GM19025 (cell line): Measurements from ENCODE around the gene SLC6A3.

Experiments
- ATAC-seq: cut with Tn5 transposase; IDR thresholded peaks from one replicate; pipeline ENCODE4 v1.9.1; 2021; ENCODE audit warnings: mild to moderate bottlenecking, low read depth, moderate library complexity; ENCODE audit not compliant: unreplicated experiment

The SLC6A3 gene

GRCh38 chr5:1357946-1358725 is 87.1 kb downstream of the SLC6A3 start:
- ATAC-seq: no peak

- no peak for ATAC-seq
These were observed 88.1 kb downstream of the SLC6A3 start for GRCh38 chr5:1356873-1357787.

GRCh38 chr5:1354576-1354975 is 90.7 kb downstream of the SLC6A3 start:
- no peak for ATAC-seq

- ATAC-seq: no peak
These were observed 92.7 kb downstream of the SLC6A3 start for GRCh38 chr5:1352231-1353219.

GRCh38 chr5:1351156-1351555 is 94.1 kb downstream of the SLC6A3 start:
- no peak for ATAC-seq

DNA sequence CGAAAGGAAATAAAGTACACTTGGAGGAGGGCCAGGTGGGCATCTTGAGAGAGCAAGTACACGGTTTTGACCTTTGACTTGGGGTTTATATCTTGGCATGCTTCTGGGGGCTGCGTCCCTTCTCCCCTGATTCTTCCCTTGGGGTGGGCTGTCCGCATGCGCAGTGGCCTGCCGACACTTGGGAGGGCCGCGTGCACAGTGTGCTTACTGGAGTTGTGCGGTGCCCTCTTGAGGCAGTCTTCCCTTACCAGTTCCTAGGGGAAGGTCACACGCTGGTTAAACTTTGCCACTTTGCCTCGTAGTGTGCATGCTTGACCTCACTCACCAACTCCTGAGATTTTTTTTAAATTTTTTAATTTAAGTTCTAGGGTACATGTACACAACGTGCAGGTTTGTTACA is 96.0 kb downstream of the SLC6A3 start:
- ATAC-seq: no peak

DNA sequence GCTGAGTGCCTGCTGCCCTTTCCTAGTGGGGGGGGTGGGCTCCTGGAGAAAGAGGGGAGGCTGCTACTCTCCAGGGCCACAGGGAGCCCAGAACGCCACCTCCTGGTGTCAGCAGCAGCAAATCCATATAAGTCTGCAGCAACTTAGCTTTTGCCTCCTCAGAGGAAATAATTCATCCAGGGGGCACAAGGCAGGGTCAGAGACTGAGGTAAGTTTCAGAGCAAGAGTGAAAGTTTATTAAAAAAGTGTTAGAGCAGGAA is 96.3 kb downstream of the SLC6A3 start:
- ATAC-seq: no peak

GRCh38 chr5:1347571-1347970 is 97.7 kb downstream of the SLC6A3 start:
- no peak for ATAC-seq

GRCh38 chr5:1346627-1347440 is 98.4 kb downstream of the SLC6A3 start:
- ATAC-seq: no peak

DNA sequence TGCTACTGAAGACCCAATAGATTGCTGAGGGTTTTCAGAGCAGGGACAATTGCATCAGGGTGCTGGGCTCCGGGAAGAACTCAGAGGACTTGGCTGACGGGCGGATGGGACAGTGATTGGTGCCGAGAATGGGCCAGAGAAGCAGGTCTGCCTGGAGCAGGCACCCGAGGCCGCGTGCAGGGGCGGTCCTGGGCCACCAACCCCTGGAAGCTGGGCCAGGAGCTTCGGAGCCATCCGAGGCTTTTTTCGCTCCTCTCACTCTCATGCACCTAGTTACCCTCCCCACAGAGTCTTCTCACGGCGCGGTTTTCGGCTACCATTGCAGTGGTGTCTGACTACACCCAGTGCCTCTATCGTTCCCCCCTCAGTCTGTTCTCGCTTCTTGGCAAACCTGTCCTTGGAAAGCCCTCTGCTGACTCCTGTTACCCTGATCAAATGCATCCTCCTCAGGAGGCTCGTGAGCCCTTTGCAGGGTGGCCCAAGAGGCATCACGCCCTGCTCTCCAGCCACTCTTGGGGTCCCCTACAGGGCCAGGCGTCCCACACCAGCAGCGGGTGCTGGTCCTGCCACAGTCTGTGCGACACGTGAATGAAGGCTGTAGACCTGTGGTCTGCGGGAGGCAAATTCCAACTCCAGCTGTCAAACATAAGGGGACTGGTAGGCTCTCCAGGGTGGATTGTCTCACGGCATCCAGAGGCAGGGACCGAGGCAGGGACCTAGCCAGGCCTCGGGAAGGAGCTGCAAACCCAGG is 99.2 kb downstream of the SLC6A3 start:
- ATAC-seq: no peak

DNA sequence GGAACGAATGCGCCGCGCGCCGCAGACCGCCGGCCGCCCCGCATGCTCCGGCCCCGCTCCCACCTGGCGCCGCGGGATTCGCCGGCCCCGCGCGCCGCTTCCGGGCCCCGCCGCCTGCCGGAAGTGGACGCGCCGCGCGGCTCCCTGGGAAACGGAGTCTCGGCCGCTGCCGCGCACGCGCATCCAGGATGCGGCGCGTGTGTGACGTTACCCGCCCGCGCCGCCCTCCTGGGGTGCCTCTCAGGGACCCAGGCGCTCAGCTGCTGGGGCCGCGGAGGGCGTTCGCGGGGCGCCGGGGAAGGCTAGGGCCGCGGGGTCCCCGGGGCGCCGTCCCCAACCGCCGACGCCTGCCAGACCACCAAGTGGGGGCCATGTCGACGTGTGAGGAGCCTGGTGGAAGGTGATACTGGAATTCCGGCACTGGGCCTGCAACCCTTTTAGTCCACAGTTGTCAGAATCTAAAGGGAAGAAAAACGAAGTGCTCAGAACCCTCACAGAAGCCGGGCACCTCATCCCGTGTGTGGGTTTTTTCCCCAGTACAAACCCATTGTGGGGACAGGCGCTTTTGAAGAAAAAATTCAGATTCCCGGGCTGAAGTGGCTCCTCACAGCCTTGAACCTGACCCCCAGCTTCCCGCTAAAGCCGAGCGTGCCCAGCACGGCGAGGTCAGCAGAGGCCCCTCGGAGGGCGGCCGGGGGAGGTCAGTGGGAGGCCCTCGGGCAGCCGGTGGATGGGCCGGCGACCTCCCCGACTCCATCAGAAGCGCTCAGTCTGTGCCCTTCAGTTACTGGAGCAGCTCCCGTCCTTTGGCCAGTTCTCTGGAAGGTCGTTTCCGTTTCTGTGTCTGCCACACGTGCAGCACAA is 100.0 kb downstream of the SLC6A3 start, which contains the start of gene CLPTM1L:
Gene CLPTM1L, minus strand, starts transcription at position 125 of the 864 bp plus-strand sequence. CDS start 258 bp downstream, outside the sequence.
- ATAC-seq: peak; percentile 85

DNA sequence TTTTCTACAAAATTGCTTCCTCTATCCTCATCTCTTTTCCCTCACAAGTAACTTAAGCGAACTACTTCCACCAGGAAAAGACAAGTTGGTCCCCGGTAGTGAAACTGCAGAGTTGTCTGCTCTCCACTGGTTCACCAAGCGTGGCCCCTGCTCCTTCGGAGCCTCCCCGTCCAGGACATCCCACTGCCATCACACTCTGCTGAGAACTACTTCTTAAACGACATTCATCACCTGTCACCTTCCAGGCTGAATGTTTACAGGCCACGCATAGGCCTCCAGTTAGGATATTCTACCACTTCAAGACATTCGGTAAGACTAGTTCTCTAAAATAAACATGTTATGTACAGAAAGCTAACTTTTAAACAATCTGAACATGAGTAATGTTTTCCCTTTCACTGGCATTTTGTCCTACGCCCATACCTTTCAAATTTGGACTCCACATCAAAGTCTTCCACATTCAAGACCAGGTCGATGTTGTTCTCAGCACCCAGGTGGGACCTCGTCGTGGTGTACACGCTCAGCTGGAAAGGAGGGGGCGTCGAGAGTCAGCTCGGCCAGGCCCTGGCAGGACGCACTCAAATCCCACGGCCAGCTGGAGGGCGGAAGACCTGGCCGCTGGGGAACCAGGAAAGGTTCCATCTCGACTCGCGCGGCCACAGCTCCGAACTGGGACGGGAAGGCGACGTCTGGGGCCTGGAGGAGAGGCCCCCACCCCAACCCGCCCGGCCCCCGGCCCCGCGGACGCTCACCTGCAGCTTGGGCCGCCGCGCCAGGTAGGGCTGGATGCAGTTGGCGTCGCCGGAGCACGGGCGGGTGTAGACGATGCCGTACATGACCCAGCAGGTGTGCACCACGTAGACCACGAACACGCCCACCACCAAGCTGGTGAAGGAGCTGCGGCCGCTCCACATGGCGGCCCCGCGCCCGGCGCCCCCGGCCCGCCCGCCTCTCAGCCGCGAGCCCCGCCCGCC is 101.0 kb downstream of the SLC6A3 start:
- peak; percentile 17 for ATAC-seq

- ATAC-seq: no peak
These were observed 101.9 kb downstream of the SLC6A3 start for GRCh38 chr5:1343315-1343751.
